Transverse colon (tissue), 4 donors: ENCODE results near the gene MGAT4A. TPM values are rescaled to one million over a fixed set of nuclear protein-coding genes. Genes with fewer than 3 reads are reported as not detected.

Experiments used
- DNase-seq: peaks from one replicate; pipeline ENCODE4 v3.0.0-alpha.2; 2019
- H3K27ac ChIP-seq, 4 donors: fragments of 200-600 bp; sonication (generic); 2 replicates each; pipeline ENCODE4 v1.5.1; 2016 to 2018; ENCODE audit warnings: inconsistent platforms in 4 of 4
- H3K27me3 ChIP-seq: fragments of 200-600 bp; sonication (generic); 2 replicates; pipeline ENCODE4 v1.5.1; 2017; ENCODE audit warnings: inconsistent platforms
- H3K36me3 ChIP-seq, 4 donors: fragments of 200-600 bp; sonication (generic); 2 replicates each; pipeline ENCODE4 v1.5.1; 2017 to 2019; ENCODE audit warnings: inconsistent platforms in 4 of 4
- H3K4me1 ChIP-seq, 4 donors: fragments of 200-600 bp; sonication (generic); 2 replicates each; pipeline ENCODE4 v1.5.1; 2017 to 2020; ENCODE audit warnings: inconsistent platforms in 4 of 4
- H3K4me3 ChIP-seq, 4 donors: fragments of 200-600 bp; sonication (generic); 1 replicate in 1 of 4; 2 replicates in 3 of 4; pipeline versions ENCODE4 v1.5.1 to v1.6.1; 2017 to 2019; ENCODE audit warnings: inconsistent platforms in 4 of 4
- H3K9me3 ChIP-seq, 2 donors: fragments of 200-600 bp; sonication (generic); 2 replicates each; pipeline ENCODE4 v1.5.1; 2017 to 2019; ENCODE audit warnings: inconsistent platforms in 2 of 2
- CTCF ChIP-seq, 5 experiments: fragments of 200-600 bp in 3 of 5; fragments of 450-650 bp in 2 of 5; sonication (generic) in 3 of 5; IDR thresholded peaks; 1 replicate in 2 of 5; 2 replicates in 3 of 5; pipeline ENCODE4 v1.5.1; 2016 to 2017; ENCODE audit warnings: antibody characterized with exemption in 5 of 5, inconsistent platforms in 3 of 5, mild to moderate bottlenecking in 2 of 5, moderate library complexity in 1 of 5
- EP300 ChIP-seq: sonication (generic); formaldehyde crosslinking; IDR thresholded peaks from one replicate; pipeline ENCODE4 v1.6.1; 2017; ENCODE audit warnings: antibody characterized with exemption, low read depth
- POLR2A ChIP-seq: fragments of 450-650 bp; IDR thresholded peaks from one replicate; pipeline ENCODE4 v1.6.1; 2016; ENCODE audit warnings: antibody characterized with exemption, mild to moderate bottlenecking, moderate library complexity
- POLR2AphosphoS5 ChIP-seq, 3 donors: sonication (generic); formaldehyde crosslinking; IDR thresholded peaks; one replicate each; pipeline ENCODE4 v1.6.1; 2016; ENCODE audit warnings: antibody characterized with exemption in 3 of 3
- WGBS, 2 donors: methylation state at CpG; one replicate each; pipeline ENCODE4 v1.1.5; 2018; ENCODE audit warnings: low coverage in 1 of 2; 5-methylcytosine and 5-hydroxymethylcytosine counted together
- in situ Hi-C, 4 donors: fragments of 200-750 bp; cut with MboI; loops; one replicate each; pipeline versions ENCODE4 v1.15.0 to v1.15.1; 2017; ENCODE audit warnings: low sequenced_read_pairs in 3 of 4, low pct_ligation_motif_present in 1 of 4, low pct_unique_long_range_greater_than_20kb in 1 of 4
- intact Hi-C: fragments of 100-400 bp; cut with DNase I; formaldehyde crosslinking; loops from one replicate; pipeline ENCODE4 v1.15.1; 2023; ENCODE audit warnings: low total_unique reads
- total RNA-seq, 4 donors: library from RNA; depleted of rRNA; stranded (reverse); fragments of >200 nt; gene quantifications; one replicate each; pipeline ENCODE4 v1.1.0, GENCODE V29; 2016

The MGAT4A gene
- total RNA-seq, 4 donors from 2014 or later, result 29.9 to 237 (median 124) TPM

DNA sequence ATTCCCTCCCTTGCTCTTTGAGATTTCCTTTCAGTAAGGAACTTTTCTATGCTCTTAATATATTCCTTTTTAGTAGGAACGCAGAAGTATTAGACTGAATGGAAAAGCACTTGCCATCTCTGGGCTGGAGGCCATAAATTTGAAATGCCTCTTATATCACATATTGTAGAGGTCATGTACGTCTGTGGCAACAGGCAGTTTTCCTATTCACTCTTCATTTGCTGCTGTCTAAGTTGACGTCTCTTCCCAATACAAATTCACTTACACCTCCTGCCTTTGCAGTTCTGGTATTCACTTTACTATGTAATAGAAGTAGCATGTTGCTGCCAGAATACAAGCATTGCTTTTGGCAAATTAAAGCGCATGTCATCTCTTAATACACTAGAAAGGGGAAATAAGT lies 34.7 kb downstream of the MGAT4A start:
- Histone ChIP-seq H3K27ac (no peak overlapping the region), H3K4me3 (no peak overlapping the region), H3K27me3 (no peaks in the 10 kb centered on the region), H3K9me3 (no peaks in the 10 kb centered on the region), H3K4me1 (peaks cover 12 to 70% (median 40%) of the 10 kb centered on the region in 4 donors), H3K36me3 (no peaks in the 10 kb centered on the region)
- intact Hi-C loops, result no loop called here
- 78 to 86% methylated on average over 4 of the region's 4 CpGs for WGBS, 2 donors
- DNase-seq, result no peak
- TF ChIP-seq POLR2A (no peak), EP300 (no peak), POLR2AphosphoS5 (IDR thresholded peaks at IDR 0.05) (no peak), CTCF (IDR thresholded peaks at IDR 0.05) (no peak)
- in situ Hi-C loops, result no loop called here

GRCh38 chr2:98695255-98695654 lies 35.7 kb downstream of the MGAT4A start:
- DNase-seq, result no peak
- in situ Hi-C loops (no loop called here), intact Hi-C loops (no loop called here)
- TF ChIP-seq POLR2A (no peak), EP300 (no peak), POLR2AphosphoS5 (IDR thresholded peaks at IDR 0.05) (no peak), CTCF (IDR thresholded peaks at IDR 0.05) (no peak)
- 80 to 84% methylated on average over 1 to 3 of the region's 3 CpGs for WGBS, 2 donors
- Histone ChIP-seq H3K27ac (no peak overlapping the region), H3K9me3 (no peaks in the 10 kb centered on the region), H3K36me3 (no peaks in the 10 kb centered on the region), H3K4me3 (no peak overlapping the region), H3K4me1 (peaks cover 6 to 70% (median 36%) of the 10 kb centered on the region in 4 donors), H3K27me3 (no peaks in the 10 kb centered on the region)

GRCh38 chr2:98693477-98693876 lies 37.5 kb downstream of the MGAT4A start:
- Histone ChIP-seq H3K4me3 (no peak overlapping the region), H3K27ac (no peak overlapping the region), H3K27me3 (no peaks in the 10 kb centered on the region), H3K4me1 (peaks cover 0 to 60% (median 27%) of the 10 kb centered on the region in 4 donors), H3K36me3 (no peaks in the 10 kb centered on the region), H3K9me3 (no peaks in the 10 kb centered on the region)
- no peak for DNase-seq
- intact Hi-C loops, result no loop called here
- TF ChIP-seq POLR2A (no peak), CTCF (IDR thresholded peaks at IDR 0.05) (no peak), POLR2AphosphoS5 (IDR thresholded peaks at IDR 0.05) (no peak), EP300 (no peak)
- 85 to 88% methylated on average over 5 of the region's 5 CpGs for WGBS, 2 donors
- in situ Hi-C loops, result no loop called here

DNA sequence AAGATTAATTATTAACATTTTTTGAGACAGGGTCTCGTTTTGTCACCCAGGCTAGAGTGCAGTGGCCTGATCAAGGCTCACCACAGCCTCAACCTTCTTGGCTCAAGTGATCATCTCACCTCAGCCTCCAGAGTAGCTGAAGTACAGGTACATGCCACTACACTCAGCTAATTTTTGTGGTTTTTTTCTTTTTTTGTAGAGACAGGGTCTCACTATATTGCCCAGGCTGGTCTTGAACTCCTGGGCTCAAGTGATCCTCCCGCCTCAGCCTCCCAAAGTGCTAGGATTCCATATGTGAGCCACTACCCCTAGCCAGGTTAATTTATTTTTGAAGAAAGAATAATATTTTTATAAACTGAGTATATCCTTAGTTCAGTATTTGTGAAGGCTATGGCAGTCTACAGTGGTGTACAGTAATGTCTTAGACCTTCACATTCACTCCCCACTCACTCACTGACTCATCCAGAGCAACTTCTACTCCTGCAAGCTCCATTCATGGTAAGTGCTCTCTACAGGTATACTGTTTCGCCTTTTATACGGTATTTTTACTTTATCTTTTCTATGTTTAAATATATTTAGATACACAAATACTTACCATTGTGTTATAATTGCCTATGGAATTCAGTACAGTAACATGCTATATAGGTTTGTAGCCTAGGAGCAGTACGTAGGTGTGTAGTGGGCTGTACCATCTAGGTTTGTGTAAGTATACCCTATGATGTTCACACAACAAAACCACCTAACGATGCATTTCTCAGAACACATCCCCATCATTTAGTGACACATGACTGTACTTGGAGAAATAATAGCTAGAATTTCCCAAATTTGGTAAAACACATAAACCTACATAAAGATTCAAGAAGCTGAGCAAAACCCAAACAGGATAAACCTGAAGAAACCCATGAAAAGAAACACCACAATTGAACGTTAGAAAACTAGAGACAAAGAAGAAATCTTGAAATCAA lies 38.6 kb downstream of the MGAT4A start:
- H3K27ac ChIP-seq, result no peak overlapping the region
- TF ChIP-seq EP300 (no peak), POLR2AphosphoS5 (IDR thresholded peaks at IDR 0.05) (no peak), CTCF (IDR thresholded peaks at IDR 0.05) (no peak), POLR2A (no peak)
- no peaks in the 10 kb centered on the region for H3K36me3 ChIP-seq
- in situ Hi-C loops, result no loop called here
- H3K4me3 ChIP-seq, result no peak overlapping the region
- DNase-seq, result no peak
- WGBS, 2 donors, result 81 to 83% methylated on average over 5 to 7 of the region's 7 CpGs
- H3K9me3 ChIP-seq, result no peaks in the 10 kb centered on the region
- no peaks in the 10 kb centered on the region for H3K27me3 ChIP-seq
- intact Hi-C loops, result no loop called here
- peaks cover 0 to 49% (median 19%) of the 10 kb centered on the region in 4 donors for H3K4me1 ChIP-seq
